Liver (tissue), 3 donors: ENCODE results near the gene FRMD4A.

ENCODE experiments used
- CTCF ChIP-seq: fragments of 150-350 bp; IDR thresholded peaks from 2 replicates; pipeline ENCODE4 v1.5.1; 2017; ENCODE audit warnings: improper control_type of control experiment, low read depth, low read length; ENCODE audit not compliant: missing input control
- GABPA ChIP-seq, 2 donors: IDR thresholded peaks in 1 of 2; conservative IDR thresholded peaks in 1 of 2; 2 replicates each; pipeline ENCODE4 v1.6.1; 2016; ENCODE audit warnings: antibody characterized with exemption in 2 of 2, mild to moderate bottlenecking in 1 of 2, moderate library complexity in 1 of 2
- JUND ChIP-seq, 2 donors: IDR thresholded peaks; 2 replicates each; pipeline ENCODE4 v1.6.1; 2016; ENCODE audit warnings: antibody characterized with exemption in 2 of 2
- MAX ChIP-seq: IDR thresholded peaks from 2 replicates; pipeline ENCODE4 v1.6.1; 2016; ENCODE audit warnings: antibody characterized with exemption
- NR2F2 ChIP-seq: IDR thresholded peaks from 2 replicates; pipeline ENCODE4 v1.6.1; 2016; ENCODE audit warnings: antibody characterized with exemption
- RAD21 ChIP-seq, 2 donors: IDR thresholded peaks; 2 replicates each; pipeline ENCODE4 v1.6.1; 2016; ENCODE audit warnings: antibody characterized with exemption in 2 of 2, mild to moderate bottlenecking in 2 of 2
- RXRA ChIP-seq, 2 donors: IDR thresholded peaks; 2 replicates each; pipeline ENCODE4 v1.6.1; 2017 to 2018; ENCODE audit warnings: antibody characterized with exemption in 2 of 2, mild to moderate bottlenecking in 1 of 2
- SP1 ChIP-seq: IDR thresholded peaks from 2 replicates; pipeline ENCODE4 v1.6.1; 2018; ENCODE audit warnings: antibody characterized with exemption, mild to moderate bottlenecking
- TAF1 ChIP-seq: conservative IDR thresholded peaks from 2 replicates; pipeline ENCODE4 v1.6.1; 2016; ENCODE audit warnings: antibody characterized with exemption, mild to moderate bottlenecking
- YY1 ChIP-seq: IDR thresholded peaks from 2 replicates; pipeline ENCODE4 v1.6.1; 2016; ENCODE audit warnings: antibody characterized with exemption, mild to moderate bottlenecking
- ZBTB33 ChIP-seq: IDR thresholded peaks from 2 replicates; pipeline ENCODE4 v1.6.1; 2016; ENCODE audit warnings: antibody characterized with exemption
- donor health status: healthy.
- donor health status: healthy.

- no peak for TF ChIP-seq RAD21 (IDR thresholded peaks at IDR 0.05)
- TF ChIP-seq CTCF = no peak
- TF ChIP-seq GABPA (IDR thresholded peaks at IDR 0.05 in 1 of 2, conservative IDR thresholded peaks at IDR 0.05 in 1 of 2) = no peak
- no peak for TF ChIP-seq ZBTB33
- TF ChIP-seq RXRA (IDR thresholded peaks at IDR 0.05) = no peak
- no peak for TF ChIP-seq TAF1
- no peak for TF ChIP-seq NR2F2
- TF ChIP-seq MAX = no peak
- no peak for TF ChIP-seq JUND (IDR thresholded peaks at IDR 0.05)
- no peak for TF ChIP-seq SP1
- no peak for TF ChIP-seq YY1
Observed at GRCh38 chr10:14146025-14146424, 184.7 kb downstream of the FRMD4A start.
